Measurements from ENCODE around the gene DNAI2.

Gene DNAI2, protein sequence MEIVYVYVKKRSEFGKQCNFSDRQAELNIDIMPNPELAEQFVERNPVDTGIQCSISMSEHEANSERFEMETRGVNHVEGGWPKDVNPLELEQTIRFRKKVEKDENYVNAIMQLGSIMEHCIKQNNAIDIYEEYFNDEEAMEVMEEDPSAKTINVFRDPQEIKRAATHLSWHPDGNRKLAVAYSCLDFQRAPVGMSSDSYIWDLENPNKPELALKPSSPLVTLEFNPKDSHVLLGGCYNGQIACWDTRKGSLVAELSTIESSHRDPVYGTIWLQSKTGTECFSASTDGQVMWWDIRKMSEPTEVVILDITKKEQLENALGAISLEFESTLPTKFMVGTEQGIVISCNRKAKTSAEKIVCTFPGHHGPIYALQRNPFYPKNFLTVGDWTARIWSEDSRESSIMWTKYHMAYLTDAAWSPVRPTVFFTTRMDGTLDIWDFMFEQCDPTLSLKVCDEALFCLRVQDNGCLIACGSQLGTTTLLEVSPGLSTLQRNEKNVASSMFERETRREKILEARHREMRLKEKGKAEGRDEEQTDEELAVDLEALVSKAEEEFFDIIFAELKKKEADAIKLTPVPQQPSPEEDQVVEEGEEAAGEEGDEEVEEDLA

GRCh38 chr17:74274060-74274708 is at the start of gene DNAI2:
Gene DNAI2, plus strand, starts transcription at chr17:74274234. Its CDS starts 7,584 bp downstream, at chr17:74281818.
- DNase-seq (ENCODE audit: low read depth in 1 of 2, low spot score in 1 of 2) = no peak

DNA sequence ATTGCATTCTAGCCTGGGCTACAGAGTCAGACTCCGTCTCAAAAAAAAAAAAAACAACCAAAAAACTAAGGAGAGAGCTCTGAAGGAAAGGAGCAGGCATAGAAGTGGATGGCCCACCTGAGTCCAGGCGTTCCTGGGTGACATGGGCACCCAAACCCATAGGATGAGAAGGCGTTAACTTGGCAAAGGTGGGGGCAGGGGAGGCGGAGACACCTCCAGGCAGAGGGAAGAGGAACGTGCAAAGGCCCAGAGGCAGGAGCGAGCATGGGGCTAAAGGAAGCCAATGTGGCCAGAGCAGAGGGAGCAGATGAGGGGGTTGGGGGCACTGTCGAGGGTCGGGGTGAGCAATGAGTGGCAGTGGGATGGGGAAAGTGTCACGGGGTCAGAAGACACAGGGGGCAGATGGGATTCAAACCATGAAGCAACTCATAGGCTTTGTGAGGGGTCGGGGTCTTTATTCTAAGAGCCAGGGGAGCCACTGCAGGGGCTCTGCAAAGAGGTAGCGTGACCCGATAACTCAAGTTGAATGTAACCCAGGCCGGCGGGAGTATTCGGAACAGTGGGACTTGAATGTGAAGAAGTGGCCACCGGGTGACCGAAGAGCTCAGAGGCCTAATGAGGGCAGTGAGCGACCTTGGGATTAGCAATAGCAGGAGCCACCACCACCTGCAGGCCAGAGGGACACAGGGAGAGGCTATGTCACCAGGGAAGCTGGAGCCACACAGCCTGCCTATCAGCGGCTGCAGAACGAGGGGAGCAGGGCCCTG is 48.9 kb upstream of the DNAI2 start:
- no peak for DNase-seq (ENCODE audit: low read depth in 1 of 2, low spot score in 1 of 2)

DNA sequence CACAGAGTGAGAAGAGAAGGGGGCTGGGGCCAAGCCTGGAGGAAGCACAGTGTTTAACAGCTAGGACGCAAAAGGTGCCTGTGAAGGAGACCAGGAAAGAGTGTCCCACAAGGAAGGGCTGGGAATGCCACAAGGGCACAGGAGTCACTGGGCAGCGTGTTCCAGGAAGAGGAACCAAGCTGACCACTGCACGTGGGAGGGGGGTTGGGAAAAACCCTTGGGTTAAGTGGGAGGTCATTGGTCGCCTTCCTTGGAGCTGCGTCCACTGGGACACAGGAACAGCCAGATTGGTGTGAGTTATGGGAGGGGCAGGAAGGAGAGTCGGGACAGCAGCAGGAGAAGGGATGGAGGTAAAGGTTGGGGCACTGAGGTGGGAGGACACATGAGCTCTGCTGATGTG is 47.8 kb upstream of the DNAI2 start:
- no peak for DNase-seq (ENCODE audit: low read depth in 1 of 2, low spot score in 1 of 2)

GRCh38 chr17:74227271-74228080 is 46.6 kb upstream of the DNAI2 start:
- no peak for DNase-seq (ENCODE audit: low read depth in 1 of 2, low spot score in 1 of 2)

- DNase-seq (ENCODE audit: low read depth in 1 of 2, low spot score in 1 of 2) = no peak
Observed at GRCh38 chr17:74228306-74228978, 45.6 kb upstream of the DNAI2 start.

- no peak for DNase-seq (ENCODE audit: low read depth in 1 of 2, low spot score in 1 of 2)
Observed at GRCh38 chr17:74230896-74231295, 43.1 kb upstream of the DNAI2 start.

DNA sequence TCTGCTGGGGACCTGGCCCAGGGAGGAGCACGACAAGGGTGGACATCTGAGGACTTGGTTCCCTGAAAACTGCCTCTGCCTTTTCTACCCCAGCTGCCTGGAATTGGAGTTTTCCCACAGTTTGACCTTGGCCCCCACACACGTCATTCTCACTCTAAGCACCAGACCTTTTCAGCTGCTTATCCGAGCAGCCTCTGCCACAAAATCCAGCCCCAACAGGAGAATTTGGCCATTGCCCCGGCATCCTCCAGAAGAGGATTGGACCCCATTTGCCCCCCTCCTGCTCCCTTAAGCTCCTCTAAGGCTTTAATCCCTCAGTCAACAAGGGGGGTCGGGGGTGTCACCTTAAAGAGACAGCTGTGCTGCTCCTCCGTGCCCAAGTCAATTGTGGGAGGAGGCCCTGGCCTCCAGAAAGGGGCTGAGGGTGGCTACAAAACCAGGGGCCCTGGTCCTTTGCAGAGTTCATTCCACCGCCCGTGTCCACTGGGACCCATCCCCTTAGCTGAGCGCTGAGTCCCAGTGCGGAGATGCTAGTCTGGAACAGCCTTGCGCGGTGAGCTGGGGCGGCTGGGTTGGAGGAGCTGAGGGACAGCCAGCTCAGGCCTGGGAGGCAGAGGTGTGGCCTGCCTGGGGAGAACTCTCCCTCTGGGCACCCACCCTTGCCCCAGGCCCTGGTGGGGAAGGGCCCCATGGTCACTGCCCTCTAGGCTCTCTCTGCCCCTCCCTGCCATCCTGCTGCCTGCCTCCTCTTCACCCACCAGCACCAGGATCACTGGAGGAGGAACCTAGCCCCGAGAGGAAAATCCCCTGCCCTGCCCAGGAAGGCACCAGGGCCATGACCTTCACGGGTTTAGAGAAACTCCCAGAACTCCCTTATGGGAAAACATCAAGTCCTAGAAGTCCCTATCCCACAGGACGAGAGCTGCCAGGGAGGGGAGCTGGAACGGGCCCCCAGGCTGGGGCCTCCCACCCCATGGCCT is 41.8 kb upstream of the DNAI2 start:
- no peak for DNase-seq (ENCODE audit: low read depth in 1 of 2, low spot score in 1 of 2)

GRCh38 chr17:74233937-74234336 is 40.1 kb upstream of the DNAI2 start:
- no peak for DNase-seq (ENCODE audit: low read depth in 1 of 2, low spot score in 1 of 2)

DNA sequence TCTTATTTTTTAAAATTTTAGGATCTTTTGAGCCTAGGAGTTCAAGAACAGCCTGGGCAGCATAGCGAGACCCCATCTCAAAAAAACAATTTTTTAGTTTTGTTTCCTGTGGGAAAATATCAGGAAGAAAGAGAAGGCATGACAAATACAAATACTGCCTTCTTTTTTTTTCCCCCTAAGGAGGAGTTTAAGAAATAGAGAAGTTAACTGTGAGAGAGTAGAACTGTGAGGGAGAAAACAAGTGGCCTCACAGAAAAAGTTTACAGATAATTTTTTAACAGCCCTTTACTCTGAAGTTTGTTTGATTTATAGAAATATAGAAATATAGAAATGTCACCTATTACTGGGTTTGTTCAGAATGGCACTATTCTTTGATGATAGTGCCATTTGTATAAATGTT is 39.5 kb upstream of the DNAI2 start:
- DNase-seq (ENCODE audit: low read depth in 1 of 2, low spot score in 1 of 2) = no peak

GRCh38 chr17:74235040-74235581 is 38.9 kb upstream of the DNAI2 start:
- no peak for DNase-seq (ENCODE audit: low read depth in 1 of 2, low spot score in 1 of 2)

DNA sequence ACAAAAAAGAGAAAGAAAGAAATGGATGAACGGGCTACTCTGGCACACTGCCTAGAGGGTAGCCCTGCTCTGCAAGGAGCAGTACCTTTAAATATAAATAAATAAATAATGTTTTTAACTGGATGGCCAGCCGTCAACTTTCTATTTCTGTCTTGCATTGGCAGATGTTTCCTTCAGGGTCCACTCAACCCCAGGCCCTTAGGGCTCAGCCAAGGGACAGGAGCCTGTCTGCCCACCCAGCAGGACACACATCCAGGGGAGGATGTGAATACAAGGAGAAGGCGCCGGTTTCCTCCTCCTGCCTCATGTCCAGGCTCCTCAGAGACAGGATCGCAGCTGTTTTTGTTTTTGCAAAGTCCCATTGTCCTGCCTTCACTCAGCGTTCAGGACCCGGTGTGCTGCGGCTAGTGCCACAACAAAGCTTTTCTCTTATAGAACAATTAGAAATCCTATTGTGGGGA is 38.1 kb upstream of the DNAI2 start:
- no peak for DNase-seq (ENCODE audit: low read depth in 1 of 2, low spot score in 1 of 2)

DNA sequence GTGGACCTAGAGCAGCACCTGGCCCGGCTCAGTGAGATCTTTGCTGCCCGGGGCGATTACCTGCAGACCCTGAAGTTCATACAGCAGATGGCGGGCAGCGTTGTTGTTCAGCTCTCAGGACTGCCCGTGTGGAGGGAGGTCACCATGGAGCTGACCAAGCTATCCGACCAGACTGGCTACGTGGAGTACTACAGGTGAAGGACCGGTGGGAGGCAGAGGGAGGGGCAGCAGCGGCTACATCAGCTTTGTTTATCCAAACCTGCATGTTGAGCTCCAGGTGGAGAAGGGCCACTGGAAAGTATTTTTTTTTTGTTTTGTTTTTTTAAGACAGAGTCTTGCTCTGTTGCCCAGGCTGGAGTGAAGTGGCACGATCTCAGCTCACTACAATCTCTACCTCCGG is 36.7 kb upstream of the DNAI2 start:
- DNase-seq (ENCODE audit: low read depth in 1 of 2, low spot score in 1 of 2) = no peak

- no peak for DNase-seq (ENCODE audit: low read depth in 1 of 2, low spot score in 1 of 2)
Observed at GRCh38 chr17:74239172-74239571, 34.9 kb upstream of the DNAI2 start.

- DNase-seq (ENCODE audit: low read depth in 1 of 2, low spot score in 1 of 2) = no peak
Observed at GRCh38 chr17:74240618-74241205, 33.3 kb upstream of the DNAI2 start.

DNA sequence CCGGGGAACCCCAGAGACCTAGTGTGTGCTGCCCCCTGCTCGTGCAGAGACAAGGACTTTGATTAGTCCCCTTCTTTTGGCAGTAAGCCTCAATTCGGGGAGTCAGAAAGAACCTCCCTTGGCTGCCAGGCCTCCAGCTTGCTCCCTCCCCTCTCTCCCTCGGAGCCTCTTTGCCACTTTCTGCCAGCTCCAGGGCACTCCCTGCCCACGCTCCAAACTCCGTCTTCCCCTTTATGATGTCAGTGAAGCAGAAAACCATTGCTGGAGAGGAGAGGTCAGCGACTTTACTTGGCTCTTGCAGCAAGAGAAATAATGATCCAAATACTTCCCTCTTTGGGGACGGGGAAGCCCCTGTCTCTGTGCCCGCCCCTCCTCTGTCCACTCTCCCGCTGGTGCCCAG is 32.6 kb upstream of the DNAI2 start:
- no peak for DNase-seq (ENCODE audit: low read depth in 1 of 2, low spot score in 1 of 2)

DNA sequence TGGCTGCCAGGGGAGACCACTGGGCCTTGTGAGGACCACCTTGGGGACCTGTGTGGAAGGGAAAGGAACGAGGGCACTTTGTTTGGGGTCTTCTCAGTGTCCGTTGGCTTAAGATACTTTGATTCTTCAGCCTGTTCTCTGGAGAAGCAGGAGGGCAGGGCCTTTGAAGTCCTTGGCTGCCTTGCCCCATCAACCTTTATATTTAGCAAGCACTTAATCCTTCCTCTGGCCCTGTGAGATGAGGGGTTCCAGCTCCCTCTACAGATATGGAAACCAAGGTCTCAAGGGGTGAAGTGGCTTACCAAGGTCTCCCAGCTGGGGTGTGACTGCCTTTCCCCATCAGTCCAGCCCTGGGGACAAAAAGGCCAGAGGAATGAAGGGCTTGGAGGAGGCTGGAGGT is 32.2 kb upstream of the DNAI2 start:
- DNase-seq (ENCODE audit: low read depth in 1 of 2, low spot score in 1 of 2) = no peak

- no peak for DNase-seq (ENCODE audit: low read depth in 1 of 2, low spot score in 1 of 2)
Observed at GRCh38 chr17:74243013-74243755, 30.9 kb upstream of the DNAI2 start.

DNA sequence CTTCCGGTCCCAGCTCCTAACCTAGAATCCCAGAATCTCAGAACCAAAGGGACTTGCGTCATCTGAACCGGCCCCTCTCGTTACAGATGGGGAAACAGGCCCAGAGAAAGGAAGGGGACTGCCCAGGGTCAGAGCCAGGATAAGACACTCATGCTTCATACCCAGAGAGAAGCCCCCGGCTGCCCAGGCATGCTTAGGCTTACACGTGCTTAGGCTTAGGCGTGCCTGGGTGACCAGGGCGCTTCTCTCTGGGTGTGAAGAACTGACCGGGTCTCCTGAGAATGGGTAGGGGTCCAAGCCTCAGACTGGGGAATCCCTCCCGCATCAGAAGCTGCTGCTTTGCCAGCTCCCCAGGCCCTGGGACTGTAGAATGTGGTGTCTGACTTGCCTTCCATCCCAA is 29.9 kb upstream of the DNAI2 start:
- no peak for DNase-seq (ENCODE audit: low read depth in 1 of 2, low spot score in 1 of 2)

All from stimulated activated CD4-positive, alpha-beta T cell treated with anti-CD3 and anti-CD28 coated beads, Interleukin-15, amount 100 ng/mL, for 1 hour (primary cell).